SK-N-SH treated with all-trans-retinoic acid at 6 μM for 48 hours (cell line): Measurements from ENCODE around the gene EIF5A.

ENCODE experiments used
- BACH2 ChIP-seq: fragments of 250-450 bp; sonication (Bioruptor Pico); IDR thresholded peaks from 2 replicates; pipeline ENCODE4 v1.9.0; 2021; ENCODE audit warnings: mild to moderate bottlenecking, borderline replicate concordance
- CSDC2 ChIP-seq: fragments of 250-450 bp; sonication (Bioruptor Pico); IDR thresholded peaks from 2 replicates; pipeline ENCODE4 v1.5.0; 2020; ENCODE audit warnings: mild to moderate bottlenecking, moderate library complexity
- PPARA ChIP-seq: fragments of 250-450 bp; sonication (Bioruptor Pico); IDR thresholded peaks from 2 replicates; pipeline ENCODE4 v1.5.0; 2020; ENCODE audit warnings: mild to moderate bottlenecking, borderline replicate concordance
- RARB ChIP-seq: fragments of 250-450 bp; sonication (Bioruptor Pico); IDR thresholded peaks from 2 replicates; pipeline ENCODE4 v1.8.0; 2021; ENCODE audit warnings: mild to moderate bottlenecking, moderate library complexity
- SNAI2 ChIP-seq: fragments of 250-450 bp; sonication (Bioruptor Pico); IDR thresholded peaks from 2 replicates; pipeline ENCODE4 v1.5.0; 2020; ENCODE audit warnings: mild to moderate bottlenecking, moderate library complexity
- ZFP3 ChIP-seq: fragments of 250-450 bp; sonication (Bioruptor Pico); IDR thresholded peaks from 2 replicates; pipeline ENCODE4 v1.5.0; 2020; ENCODE audit warnings: mild to moderate bottlenecking, moderate library complexity
- ZFP30 ChIP-seq: fragments of 450-650 bp; formaldehyde crosslinking; IDR thresholded peaks from 2 replicates; pipeline ENCODE4 v1.5.0; 2022; ENCODE audit warnings: mild to moderate bottlenecking, moderate library complexity

GRCh38 chr17:7296189-7296861 is 11.1 kb upstream of the EIF5A start:
- no peak for TF ChIP-seq SNAI2 (CRISPR knock-in tag)
- TF ChIP-seq RARB (CRISPR knock-in tag) = no peak
- no peak for TF ChIP-seq PPARA (CRISPR knock-in tag)
- TF ChIP-seq ZFP3 (CRISPR knock-in tag) = no peak
- TF ChIP-seq ZFP30 (CRISPR knock-in tag) = no peak
- TF ChIP-seq CSDC2 = no peak
- no peak for TF ChIP-seq BACH2 (CRISPR knock-in tag)
